ENCODE results near the gene DDI2. TPM values are rescaled to one million over a fixed set of nuclear protein-coding genes. Genes with fewer than 3 reads are reported as not detected.
A peak's percentile ranks its signal among the peaks of the same experiment; 100 is the strongest.

Gene DDI2
- total and polyA plus RNA-seq, 4 donors, result 7.2 to 94.3 (median 24.2) TPM

GRCh38 chr1:15680561-15681348 lies 63.5 kb downstream of the DDI2 start:
- Histone ChIP-seq H3K27me3 (ENCODE audit: control insufficient read depth in 3 of 3, insufficient read depth in 3 of 3, low read length in 2 of 3) (no peaks in the 10 kb centered on the region), H3K27ac (ENCODE audit: low read depth in 1 of 2, low read length in 1 of 2) (peak overlapping the region; percentile 63 to 83)
- no peak for TF ChIP-seq CTCF (IDR thresholded peaks at IDR 0.05; ENCODE audit: control extremely low read depth, extremely low read depth)

GRCh38 chr1:15681349-15682292 lies 64.4 kb downstream of the DDI2 start:
- H3K9me3 ChIP-seq (ENCODE audit: control insufficient read depth in 4 of 4, insufficient read depth in 3 of 4, low read length in 3 of 4), result no peaks in the 10 kb centered on the region
- TF ChIP-seq CTCF (IDR thresholded peaks at IDR 0.05; ENCODE audit: control extremely low read depth, extremely low read depth), result no peak
- no peak for ATAC-seq (ENCODE audit: insufficient read depth, low FRiP score)
- H3K27ac ChIP-seq (ENCODE audit: low read depth in 1 of 2, low read length in 1 of 2), result peak overlapping the region; percentile 63 to 83
- no peak for DNase-seq
- H3K36me3 ChIP-seq (ENCODE audit: control insufficient read depth in 4 of 4, insufficient read depth in 4 of 4, low read length in 4 of 4), result no peaks in the 10 kb centered on the region
- H3K4me3 ChIP-seq, result no peak overlapping the region
- 87 to 93% methylated on average over 12 of the region's 12 CpGs for whole genome bisulfite sequencing, 2 donors
- no peaks in the 10 kb centered on the region for H3K27me3 ChIP-seq (ENCODE audit: control insufficient read depth in 3 of 3, insufficient read depth in 3 of 3, low read length in 2 of 3)
- no peak overlapping the region for H3K9ac ChIP-seq (ENCODE audit: insufficient read depth in 1 of 2, low read length in 2 of 2)
- peaks cover 3 to 14% (median 8%) of the 10 kb centered on the region in 5 donors for H3K4me1 ChIP-seq (ENCODE audit: control insufficient read depth in 5 of 5, insufficient read depth in 5 of 5, low read length in 5 of 5)

More at GRCh38 chr1:15680561-15681348, 63.5 kb downstream of the DDI2 start:
- DNase-seq, result no peak
- Histone ChIP-seq H3K9me3 (ENCODE audit: control insufficient read depth in 4 of 4, insufficient read depth in 3 of 4, low read length in 3 of 4) (no peaks in the 10 kb centered on the region), H3K36me3 (ENCODE audit: control insufficient read depth in 4 of 4, insufficient read depth in 4 of 4, low read length in 4 of 4) (no peaks in the 10 kb centered on the region), H3K9ac (ENCODE audit: insufficient read depth in 1 of 2, low read length in 2 of 2) (no peak overlapping the region), H3K4me1 (ENCODE audit: control insufficient read depth in 5 of 5, insufficient read depth in 5 of 5, low read length in 5 of 5) (peaks cover 0 to 10% (median 3%) of the 10 kb centered on the region in 5 donors), H3K4me3 (no peak overlapping the region)
- peak; percentile 25 for ATAC-seq (ENCODE audit: insufficient read depth, low FRiP score)
- 88 to 95% methylated on average over 7 of the region's 7 CpGs for WGBS, 2 donors

- DNase-seq (no peak), ATAC-seq (ENCODE audit: insufficient read depth, low FRiP score) (no peak)
- WGBS, 2 donors, result 89 to 91% methylated on average over 4 of the region's 4 CpGs
- no peak overlapping the region for H3K4me3 ChIP-seq
- no peak overlapping the region for H3K9ac ChIP-seq (ENCODE audit: insufficient read depth in 1 of 2, low read length in 2 of 2)
- no peak for TF ChIP-seq CTCF (IDR thresholded peaks at IDR 0.05; ENCODE audit: control extremely low read depth, extremely low read depth)
- peaks cover 4 to 14% (median 8%) of the 10 kb centered on the region in 5 donors for H3K4me1 ChIP-seq (ENCODE audit: control insufficient read depth in 5 of 5, insufficient read depth in 5 of 5, low read length in 5 of 5)
- H3K9me3 ChIP-seq (ENCODE audit: control insufficient read depth in 4 of 4, insufficient read depth in 3 of 4, low read length in 3 of 4), result no peaks in the 10 kb centered on the region
- peaks cover 0 to under 1% (median 0%) of the 10 kb centered on the region in 4 donors for H3K36me3 ChIP-seq (ENCODE audit: control insufficient read depth in 4 of 4, insufficient read depth in 4 of 4, low read length in 4 of 4)
- no peaks in the 10 kb centered on the region for H3K27me3 ChIP-seq (ENCODE audit: control insufficient read depth in 3 of 3, insufficient read depth in 3 of 3, low read length in 2 of 3)
- peak overlapping the region in 1 of 2 donors; percentile 96 for H3K27ac ChIP-seq (ENCODE audit: low read depth in 1 of 2, low read length in 1 of 2)
These were observed 65.7 kb downstream of the DDI2 start for GRCh38 chr1:15682936-15683341.
